Measurements from ENCODE around the gene MT1F.

The MT1F gene

GRCh38 chr16:56636616-56637413, 20.9 kb upstream of the MT1F start:
- Histone ChIP-seq H3K4me3 (ENCODE audit: low read length) (no peak overlapping the region), H3K27me3 (ENCODE audit: control insufficient read depth, insufficient read depth, low read length) (peaks cover 100% of the 10 kb centered on the region), H3K36me3 (ENCODE audit: control insufficient read depth, low read depth, low read length) (no peaks in the 10 kb centered on the region), H3K4me1 (ENCODE audit: control insufficient read depth, low read depth, low read length) (no peaks in the 10 kb centered on the region), H3K27ac (ENCODE audit: low read length) (no peak overlapping the region), H3K9me3 (ENCODE audit: control insufficient read depth, low read depth, low read length) (no peaks in the 10 kb centered on the region), H3K9ac (ENCODE audit: low read length) (no peak overlapping the region)

- H3K4me1 ChIP-seq (ENCODE audit: control insufficient read depth, low read depth, low read length): no peaks in the 10 kb centered on the region
- peak within 1 kb of the TSS; percentile 51 for H3K4me3 ChIP-seq (ENCODE audit: low read length)
- H3K9ac ChIP-seq (ENCODE audit: low read length): no peak within 1 kb of the TSS
- no peaks in the 10 kb centered on the region for H3K9me3 ChIP-seq (ENCODE audit: control insufficient read depth, low read depth, low read length)
- H3K36me3 ChIP-seq (ENCODE audit: control insufficient read depth, low read depth, low read length): no peaks in the 10 kb centered on the region
- no peak within 1 kb of the TSS for H3K27ac ChIP-seq (ENCODE audit: low read length)
- peaks cover 100% of the 10 kb centered on the region for H3K27me3 ChIP-seq (ENCODE audit: control insufficient read depth, insufficient read depth, low read length)
These were observed 19.7 kb upstream of the MT1F start, which contains the start of gene MT1A for GRCh38 chr16:56637814-56638750. Gene MT1A (plus strand): TSS chr16:56638666. CDS start chr16:56638739, 73 bp downstream.

DNA sequence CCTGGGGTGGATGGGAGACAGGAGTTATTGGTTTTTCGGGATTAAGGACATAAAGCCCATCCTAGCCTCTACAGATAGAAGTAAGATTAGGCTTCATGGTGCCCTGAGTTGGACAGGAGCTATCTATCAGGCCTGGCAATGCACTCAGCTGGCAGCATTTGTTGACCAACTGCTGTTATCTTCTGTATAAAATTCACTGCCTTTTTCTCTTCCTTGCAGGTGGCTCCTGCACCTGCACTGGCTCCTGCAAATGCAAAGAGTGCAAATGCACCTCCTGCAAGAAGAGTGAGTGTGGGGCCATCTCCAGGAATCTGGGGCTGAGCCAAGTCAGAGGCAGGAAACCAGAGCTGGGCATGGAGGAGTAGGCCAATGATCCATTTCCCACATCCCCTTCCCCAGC, 18.7 kb upstream of the MT1F start:
- no peaks in the 10 kb centered on the region for H3K9me3 ChIP-seq (ENCODE audit: control insufficient read depth, low read depth, low read length)
- H3K4me3 ChIP-seq (ENCODE audit: low read length): no peak overlapping the region
- no peak overlapping the region for H3K27ac ChIP-seq (ENCODE audit: low read length)
- no peaks in the 10 kb centered on the region for H3K36me3 ChIP-seq (ENCODE audit: control insufficient read depth, low read depth, low read length)
- H3K27me3 ChIP-seq (ENCODE audit: control insufficient read depth, insufficient read depth, low read length): peaks cover 100% of the 10 kb centered on the region
- H3K9ac ChIP-seq (ENCODE audit: low read length): no peak overlapping the region
- peaks cover 3% of the 10 kb centered on the region for H3K4me1 ChIP-seq (ENCODE audit: control insufficient read depth, low read depth, low read length)

DNA sequence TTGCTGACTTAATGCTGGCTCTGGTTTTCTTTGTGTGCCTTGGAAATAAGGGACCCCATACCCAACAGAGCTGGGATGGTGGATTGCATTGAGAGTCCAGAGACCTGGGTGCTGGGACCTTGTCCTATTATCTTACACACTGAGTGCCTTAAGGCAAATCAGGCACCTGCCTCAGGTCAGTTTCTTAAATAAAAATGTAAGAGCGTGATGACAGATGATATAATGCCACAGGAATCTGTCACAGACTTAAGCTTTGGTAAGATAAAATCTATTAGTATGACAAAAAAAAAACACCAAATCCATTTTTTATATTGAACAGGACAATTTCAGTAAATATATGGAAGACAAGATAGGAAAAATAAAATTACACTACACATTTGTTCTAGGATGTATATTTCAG, 17.7 kb upstream of the MT1F start:
- Histone ChIP-seq H3K9me3 (ENCODE audit: control insufficient read depth, low read depth, low read length) (no peaks in the 10 kb centered on the region), H3K4me3 (ENCODE audit: low read length) (no peak overlapping the region), H3K27ac (ENCODE audit: low read length) (no peak overlapping the region), H3K36me3 (ENCODE audit: control insufficient read depth, low read depth, low read length) (no peaks in the 10 kb centered on the region), H3K4me1 (ENCODE audit: control insufficient read depth, low read depth, low read length) (peaks cover 3% of the 10 kb centered on the region), H3K9ac (ENCODE audit: low read length) (no peak overlapping the region), H3K27me3 (ENCODE audit: control insufficient read depth, insufficient read depth, low read length) (peaks cover 100% of the 10 kb centered on the region)

DNA sequence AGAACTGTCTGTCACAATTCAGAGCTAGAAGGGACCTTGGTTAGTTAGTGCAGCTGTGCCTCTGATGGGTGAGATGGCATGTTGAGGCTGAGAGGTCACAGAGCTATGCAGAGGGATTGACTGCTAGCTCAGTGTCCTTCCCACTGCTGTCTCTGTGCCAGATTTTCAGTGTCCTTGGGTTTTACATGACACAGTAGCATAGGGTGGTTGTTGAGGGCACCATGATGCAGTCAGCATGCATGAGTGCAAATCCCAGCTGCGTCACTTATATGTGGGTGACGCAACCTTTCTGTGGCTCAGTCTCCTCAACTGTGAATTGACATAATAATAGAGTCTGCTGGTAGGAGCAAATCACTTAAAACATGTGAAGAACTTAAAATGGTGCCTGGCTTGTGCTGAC, 16.6 kb upstream of the MT1F start:
- peaks cover 100% of the 10 kb centered on the region for H3K27me3 ChIP-seq (ENCODE audit: control insufficient read depth, insufficient read depth, low read length)
- no peak overlapping the region for H3K4me3 ChIP-seq (ENCODE audit: low read length)
- peaks cover 3% of the 10 kb centered on the region for H3K4me1 ChIP-seq (ENCODE audit: control insufficient read depth, low read depth, low read length)
- H3K9me3 ChIP-seq (ENCODE audit: control insufficient read depth, low read depth, low read length): no peaks in the 10 kb centered on the region
- H3K9ac ChIP-seq (ENCODE audit: low read length): no peak overlapping the region
- no peaks in the 10 kb centered on the region for H3K36me3 ChIP-seq (ENCODE audit: control insufficient read depth, low read depth, low read length)
- H3K27ac ChIP-seq (ENCODE audit: low read length): no peak overlapping the region

GRCh38 chr16:56643080-56643778, 14.5 kb upstream of the MT1F start:
- Histone ChIP-seq H3K27me3 (ENCODE audit: control insufficient read depth, insufficient read depth, low read length) (peaks cover 100% of the 10 kb centered on the region), H3K9ac (ENCODE audit: low read length) (no peak overlapping the region), H3K27ac (ENCODE audit: low read length) (no peak overlapping the region), H3K4me1 (ENCODE audit: control insufficient read depth, low read depth, low read length) (peaks cover 3% of the 10 kb centered on the region), H3K9me3 (ENCODE audit: control insufficient read depth, low read depth, low read length) (no peaks in the 10 kb centered on the region), H3K36me3 (ENCODE audit: control insufficient read depth, low read depth, low read length) (no peaks in the 10 kb centered on the region), H3K4me3 (ENCODE audit: low read length) (peak overlapping the region; percentile 27)

GRCh38 chr16:56643833-56644232, 13.9 kb upstream of the MT1F start:
- H3K27ac ChIP-seq (ENCODE audit: low read length): no peak overlapping the region
- no peaks in the 10 kb centered on the region for H3K36me3 ChIP-seq (ENCODE audit: control insufficient read depth, low read depth, low read length)
- no peaks in the 10 kb centered on the region for H3K9me3 ChIP-seq (ENCODE audit: control insufficient read depth, low read depth, low read length)
- H3K4me1 ChIP-seq (ENCODE audit: control insufficient read depth, low read depth, low read length): peaks cover 3% of the 10 kb centered on the region
- H3K9ac ChIP-seq (ENCODE audit: low read length): no peak overlapping the region
- peak overlapping the region; percentile 27 for H3K4me3 ChIP-seq (ENCODE audit: low read length)
- peaks cover 100% of the 10 kb centered on the region for H3K27me3 ChIP-seq (ENCODE audit: control insufficient read depth, insufficient read depth, low read length)

DNA sequence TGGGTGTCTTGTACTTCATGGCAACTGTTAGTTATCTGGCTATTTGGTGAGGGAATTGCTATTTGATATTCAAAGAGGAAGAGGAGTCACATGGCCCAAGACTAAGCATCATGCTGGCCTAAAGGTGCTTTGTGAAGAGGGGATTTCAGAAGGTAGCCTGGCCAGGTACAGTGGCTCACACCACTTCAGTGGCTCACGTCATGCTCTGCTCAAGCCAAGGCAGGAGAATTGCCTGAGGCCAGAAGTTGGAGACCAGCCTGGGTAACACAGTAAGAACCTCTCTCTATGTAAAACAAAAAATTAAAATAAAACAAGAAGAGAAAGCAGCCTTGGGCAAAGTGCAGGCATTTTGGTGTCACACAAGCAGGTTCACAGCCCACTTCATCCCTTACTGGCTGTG, 12.4 kb upstream of the MT1F start:
- no peaks in the 10 kb centered on the region for H3K9me3 ChIP-seq (ENCODE audit: control insufficient read depth, low read depth, low read length)
- peaks cover 97% of the 10 kb centered on the region for H3K27me3 ChIP-seq (ENCODE audit: control insufficient read depth, insufficient read depth, low read length)
- H3K9ac ChIP-seq (ENCODE audit: low read length): no peak overlapping the region

DNA sequence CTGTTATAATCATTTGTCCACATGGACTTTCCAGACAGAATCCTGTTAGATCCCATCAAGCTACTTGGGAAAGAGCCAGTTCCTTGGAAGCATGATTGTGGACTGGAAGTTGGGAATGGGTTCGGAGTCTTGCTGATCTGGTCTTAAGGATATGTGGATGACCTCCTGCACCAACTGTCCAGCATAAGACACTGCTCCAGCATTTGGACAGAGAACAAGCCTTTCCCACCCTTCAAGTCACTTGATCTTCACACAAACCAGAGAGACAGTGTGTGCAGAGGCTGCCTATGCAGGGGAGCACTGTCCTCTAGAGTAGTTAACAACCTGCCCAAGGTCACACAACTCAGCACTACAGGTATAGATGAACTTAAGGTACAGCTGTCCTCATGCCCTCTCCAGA, 11.9 kb upstream of the MT1F start:
- no peak overlapping the region for H3K4me3 ChIP-seq (ENCODE audit: low read length)
- H3K27ac ChIP-seq (ENCODE audit: low read length): no peak overlapping the region
- peaks cover 91% of the 10 kb centered on the region for H3K27me3 ChIP-seq (ENCODE audit: control insufficient read depth, insufficient read depth, low read length)
- H3K4me1 ChIP-seq (ENCODE audit: control insufficient read depth, low read depth, low read length): peaks cover 3% of the 10 kb centered on the region
- no peak overlapping the region for H3K9ac ChIP-seq (ENCODE audit: low read length)
- H3K9me3 ChIP-seq (ENCODE audit: control insufficient read depth, low read depth, low read length): no peaks in the 10 kb centered on the region
- H3K36me3 ChIP-seq (ENCODE audit: control insufficient read depth, low read depth, low read length): no peaks in the 10 kb centered on the region

More for the DNA sequence above, 12.4 kb upstream of the MT1F start:
- Histone ChIP-seq H3K4me3 (ENCODE audit: low read length) (no peak overlapping the region), H3K4me1 (ENCODE audit: control insufficient read depth, low read depth, low read length) (peaks cover 3% of the 10 kb centered on the region), H3K27ac (ENCODE audit: low read length) (no peak overlapping the region), H3K36me3 (ENCODE audit: control insufficient read depth, low read depth, low read length) (no peaks in the 10 kb centered on the region)

GRCh38 chr16:56647641-56648431, 9.9 kb upstream of the MT1F start:
- H3K36me3 ChIP-seq (ENCODE audit: control insufficient read depth, low read depth, low read length): no peaks in the 10 kb centered on the region
- no peak overlapping the region for H3K9ac ChIP-seq (ENCODE audit: low read length)
- peaks cover 3% of the 10 kb centered on the region for H3K4me1 ChIP-seq (ENCODE audit: control insufficient read depth, low read depth, low read length)
- H3K9me3 ChIP-seq (ENCODE audit: control insufficient read depth, low read depth, low read length): no peaks in the 10 kb centered on the region
- no peak overlapping the region for H3K27ac ChIP-seq (ENCODE audit: low read length)
- peaks cover 71% of the 10 kb centered on the region for H3K27me3 ChIP-seq (ENCODE audit: control insufficient read depth, insufficient read depth, low read length)
- peak overlapping the region; percentile 2 for H3K4me3 ChIP-seq (ENCODE audit: low read length)

All from iPS-18a (cell line).